Stimulated activated CD4-positive, alpha-beta T cell treated with anti-CD3 and anti-CD28 coated beads, Interleukin-12 subunit alpha, Interleukin-12 subunit beta, amount 100 ng/mL, for 48 hours (primary cell): ENCODE results near the gene PSKH1.

ENCODE experiments used
- DNase-seq, 3 donors: peaks; one replicate each; pipeline ENCODE4 v3.0.0-alpha.2; 2020; ENCODE audit warnings: low read depth in 2 of 3, low spot score in 1 of 3

PSKH1 gene

GRCh38 chr16:67939507-67940445, 46.7 kb downstream of the PSKH1 start:
- peak in 1 of 3 donors; percentile 26 for DNase-seq

GRCh38 chr16:67940446-67941089, 47.5 kb downstream of the PSKH1 start:
- DNase-seq = no peak

- DNase-seq = no peak
Observed at GRCh38 chr16:67941469-67942199, 48.6 kb downstream of the PSKH1 start.

DNA sequence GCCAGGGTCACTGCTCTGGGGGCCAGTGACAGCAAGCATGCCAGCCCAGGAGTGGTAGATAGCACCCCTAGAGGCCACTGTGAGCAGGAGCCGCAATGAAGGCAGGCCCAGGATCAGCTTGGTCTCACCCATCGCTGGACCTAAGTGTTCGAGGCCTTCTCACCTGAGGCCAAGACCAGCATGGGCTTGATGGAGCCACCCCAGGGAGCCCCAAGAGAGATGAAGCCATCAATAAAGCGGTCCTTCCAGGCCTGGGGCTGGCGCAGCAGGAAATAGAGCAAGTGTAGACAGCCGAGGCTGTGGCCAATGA, 49.1 kb downstream of the PSKH1 start:
- no peak for DNase-seq

DNA sequence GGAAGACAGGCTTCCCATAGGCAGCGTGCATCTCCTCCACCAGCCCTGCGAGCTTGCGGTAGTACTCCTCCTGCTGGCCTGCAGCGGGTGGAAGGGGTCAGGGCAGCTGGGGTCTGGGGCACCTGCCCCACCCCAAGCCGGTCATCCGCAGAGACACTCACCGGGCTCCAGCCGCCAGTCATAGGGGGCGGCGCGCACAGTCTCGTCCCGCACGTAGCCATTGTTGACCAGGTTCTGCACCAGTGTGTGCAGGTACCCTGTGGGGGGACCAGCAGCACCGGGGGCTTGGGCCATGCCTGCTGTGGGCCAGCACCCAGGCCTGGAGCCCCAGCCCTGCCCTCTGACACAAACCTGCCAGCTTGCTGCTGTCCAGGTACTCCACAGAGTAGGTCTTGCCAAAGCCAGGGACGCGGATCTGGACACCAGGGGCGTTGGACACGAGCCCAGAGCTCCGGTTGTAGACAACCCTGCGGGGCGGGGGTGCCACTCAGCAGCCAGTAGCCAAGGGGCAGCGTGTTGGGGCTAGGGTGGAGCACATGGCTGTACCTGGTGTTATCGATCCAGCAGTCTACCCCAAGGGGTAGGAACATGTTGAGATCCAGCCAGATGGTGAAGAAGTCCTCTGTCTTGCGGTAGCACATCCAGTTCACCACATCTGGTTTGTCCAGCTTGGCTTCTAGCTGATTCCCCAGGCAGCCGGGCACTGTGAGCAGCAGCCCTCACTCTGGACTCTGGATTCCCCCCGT, 49.6 kb downstream of the PSKH1 start:
- no peak for DNase-seq

- no peak for DNase-seq
Observed at GRCh38 chr16:67943256-67943618, 50.2 kb downstream of the PSKH1 start.

- no peak for DNase-seq
Observed at GRCh38 chr16:67943619-67944504, 50.8 kb downstream of the PSKH1 start, which contains the start of gene LCAT. TSS of gene LCAT (minus strand) at chr16:67944120. CDS start at chr16:67944101, 19 bp downstream.

- DNase-seq = no peak
Observed at GRCh38 chr16:67944690-67945391, 51.8 kb downstream of the PSKH1 start.

DNA sequence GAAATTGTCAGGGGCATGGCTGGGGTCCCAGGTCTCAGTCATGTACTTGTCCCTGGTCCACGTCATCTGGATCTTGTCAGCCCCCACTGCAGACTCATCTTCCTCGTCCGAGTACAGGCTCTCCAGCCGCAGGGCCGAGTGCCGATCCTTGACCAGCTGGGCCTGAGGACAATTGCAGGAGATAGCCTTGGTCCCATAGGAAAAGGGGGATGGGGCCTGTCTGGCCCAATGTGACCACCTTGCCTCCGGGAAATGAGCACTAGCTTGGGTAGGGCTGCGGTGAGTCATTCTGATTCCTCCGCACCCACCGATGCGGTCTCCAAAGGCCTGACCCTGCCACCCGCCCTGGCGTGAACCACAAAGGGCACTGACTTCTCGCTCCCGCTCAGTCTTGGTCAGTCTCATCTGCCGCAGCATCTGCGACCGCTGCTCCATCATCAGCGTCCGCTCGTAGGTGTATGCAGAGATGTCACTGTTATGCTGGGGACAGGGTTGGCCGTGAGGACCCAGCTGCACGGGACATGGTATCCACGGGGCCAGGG, 52.4 kb downstream of the PSKH1 start:
- DNase-seq = no peak

- DNase-seq = no peak
Observed at GRCh38 chr16:67946128-67946569, 53.1 kb downstream of the PSKH1 start.

- DNase-seq = no peak
Observed at GRCh38 chr16:67946966-67947558, 54.0 kb downstream of the PSKH1 start.

- DNase-seq = no peak
Observed at GRCh38 chr16:67948015-67948414, 55.0 kb downstream of the PSKH1 start.

DNA sequence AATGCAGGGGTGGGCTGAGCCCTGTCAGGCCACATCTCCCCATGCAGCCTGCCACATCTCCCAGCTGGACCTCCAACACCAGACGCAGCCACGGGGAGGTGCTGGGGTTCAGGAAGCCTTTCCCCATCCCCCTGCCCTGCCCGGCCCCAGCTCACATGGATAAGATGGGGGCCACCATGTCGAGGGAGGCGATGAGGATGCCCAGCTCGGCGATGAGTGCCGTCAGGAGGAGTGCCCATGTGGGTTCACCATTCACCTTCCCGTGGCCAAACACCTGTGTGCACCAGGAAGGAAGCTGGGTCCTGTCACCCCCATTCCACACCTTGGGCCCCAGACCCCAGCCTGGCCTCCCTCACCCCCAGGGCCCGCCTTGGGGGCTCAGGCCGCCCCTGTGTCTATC, 56.6 kb downstream of the PSKH1 start:
- no peak for DNase-seq

DNA sequence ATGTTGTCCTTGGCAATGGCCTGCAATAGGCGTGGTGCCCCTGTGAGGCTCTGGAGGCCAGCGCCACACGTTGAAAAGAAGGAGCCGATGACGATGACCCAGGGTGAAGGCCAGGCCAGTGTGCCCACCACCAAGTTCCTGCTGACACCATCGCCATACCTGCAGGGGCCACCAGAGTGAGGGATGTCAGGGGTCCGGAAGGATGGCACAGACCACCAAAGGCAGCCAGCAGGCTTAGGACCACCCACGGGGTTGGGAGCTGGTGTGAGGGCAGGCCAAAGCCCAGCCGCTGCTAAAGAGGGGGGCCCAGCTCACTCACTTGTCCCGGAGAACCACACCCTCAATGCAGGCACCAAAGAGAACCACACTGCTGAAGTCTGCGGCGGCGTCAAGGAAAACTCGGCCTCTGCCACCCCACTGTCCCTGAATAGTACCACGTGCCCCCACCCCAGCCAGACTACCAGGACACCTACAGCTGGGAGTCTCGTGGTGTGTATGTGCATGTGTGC, 57.3 kb downstream of the PSKH1 start:
- DNase-seq = no peak

GRCh38 chr16:67951485-67951884, 58.4 kb downstream of the PSKH1 start:
- DNase-seq = no peak

DNA sequence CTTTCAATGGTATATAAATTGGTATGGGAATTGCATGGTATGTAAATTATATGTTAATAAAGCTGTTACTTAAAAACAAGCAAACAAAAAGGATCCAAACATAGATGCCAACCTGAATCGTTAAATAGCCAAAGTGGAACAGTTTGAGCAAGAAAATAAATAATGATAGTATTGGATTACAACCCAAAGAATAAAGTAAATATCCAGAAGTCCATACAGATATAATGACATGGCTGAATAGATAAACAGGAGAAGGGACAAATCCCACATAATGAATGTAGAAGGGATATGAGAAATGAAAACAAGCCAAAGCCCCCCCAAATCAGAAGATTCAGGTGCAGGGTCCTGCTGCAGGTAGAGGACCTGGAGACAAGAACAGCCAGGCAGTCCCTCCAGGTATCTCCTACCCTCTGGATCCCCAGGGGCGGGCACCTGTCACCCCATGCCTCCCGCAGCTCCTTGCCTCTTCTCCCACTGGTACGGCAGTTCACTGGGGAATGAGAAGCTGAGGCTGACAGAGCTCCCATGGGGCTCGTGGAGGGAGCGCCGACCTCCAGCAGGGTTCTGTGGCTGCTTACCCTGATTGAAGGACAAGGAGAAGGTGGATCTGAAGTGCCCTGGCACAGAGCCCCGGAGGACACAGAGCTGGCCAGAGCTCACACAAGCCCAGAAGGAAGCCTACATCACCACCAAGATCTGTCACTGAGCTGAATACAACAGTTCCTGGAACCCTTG, 60.8 kb downstream of the PSKH1 start:
- no peak for DNase-seq

GRCh38 chr16:67954421-67955196, 61.6 kb downstream of the PSKH1 start:
- DNase-seq = no peak
